Spinal cord (tissue), 10 donors: Measurements from ENCODE around the gene TCTN2. TPM values are rescaled to one million over a fixed set of nuclear protein-coding genes. Genes with fewer than 3 reads are reported as not detected.

Experiments used
- DNase-seq, 6 donors: peaks; one replicate each; pipeline versions ENCODE4 v3.0.0 to v3.0.0-alpha.2; 2013 to 2015; ENCODE audit warnings: low spot score in 6 of 6, low read depth in 4 of 6
- H3K27ac ChIP-seq: one replicate; pipeline ENCODE4 v1.5.1; 2013; ENCODE audit warnings: low read depth, low read length, control low read depth
- H3K27me3 ChIP-seq: one replicate; pipeline ENCODE4 v1.6.1; 2013; ENCODE audit warnings: low read length; ENCODE audit not compliant: control insufficient read depth, insufficient read depth
- H3K36me3 ChIP-seq: one replicate; pipeline ENCODE4 v1.6.1; 2013; ENCODE audit warnings: low read length; ENCODE audit not compliant: control insufficient read depth, insufficient read depth
- H3K4me1 ChIP-seq: one replicate; pipeline ENCODE4 v1.6.1; 2013; ENCODE audit warnings: low read length; ENCODE audit not compliant: control insufficient read depth, insufficient read depth
- H3K4me3 ChIP-seq: one replicate; pipeline ENCODE4 v1.5.1; 2013; ENCODE audit warnings: low read depth, low read length, control low read depth
- H3K9me3 ChIP-seq: one replicate; pipeline ENCODE4 v1.6.1; 2013; ENCODE audit warnings: low read length; ENCODE audit not compliant: control insufficient read depth, insufficient read depth
- WGBS: methylation state at CpG from one replicate; pipeline ENCODE4 v1.1.5; 2013; ENCODE audit warnings: missing lambda C conversion rate; ENCODE audit not compliant: insufficient coverage; 5-methylcytosine and 5-hydroxymethylcytosine counted together
- polyA plus RNA-seq, 2 donors: library from polyadenylated mRNA; unstranded; fragments of 120-200 nt; gene quantifications; one replicate each; pipeline ENCODE4 v1.2.1, GENCODE V29; 2013; ENCODE audit not compliant: insufficient read length in 2 of 2
- total RNA-seq, 2 donors: library from RNA; depleted of rRNA in 1 of 2; stranded (reverse); fragments of 120-200 nt in 1 of 2; fragments of >200 nt in 1 of 2; gene quantifications; one replicate each; pipeline versions ENCODE4 v1.2.3 to v1.2.4, GENCODE V29; 2013 to 2014
- donor health status: healthy.

The TCTN2 gene
- total and polyA plus RNA-seq, 4 donors = 14.0 to 26.2 (median 19.6) TPM

- Histone ChIP-seq H3K27me3 (no peaks in the 10 kb centered on the region), H3K4me1 (no peaks in the 10 kb centered on the region), H3K36me3 (peaks cover 55% of the 10 kb centered on the region), H3K4me3 (no peak overlapping the region), H3K27ac (no peak overlapping the region), H3K9me3 (no peaks in the 10 kb centered on the region)
- WGBS = no CpG with 5 or more reads among the region's 3 CpGs
- DNase-seq = no peak
Measured at GRCh38 chr12:123727878-123728277, 57.0 kb downstream of the TCTN2 start.

GRCh38 chr12:123731596-123731995, 60.7 kb downstream of the TCTN2 start:
- no peaks in the 10 kb centered on the region for H3K27me3 ChIP-seq
- DNase-seq = no peak
- H3K4me3 ChIP-seq = no peak overlapping the region
- H3K27ac ChIP-seq = no peak overlapping the region
- WGBS = 69% methylated on average over 1 of the region's 2 CpGs
- no peaks in the 10 kb centered on the region for H3K4me1 ChIP-seq
- peaks cover 74% of the 10 kb centered on the region for H3K36me3 ChIP-seq
- H3K9me3 ChIP-seq = no peaks in the 10 kb centered on the region

DNA sequence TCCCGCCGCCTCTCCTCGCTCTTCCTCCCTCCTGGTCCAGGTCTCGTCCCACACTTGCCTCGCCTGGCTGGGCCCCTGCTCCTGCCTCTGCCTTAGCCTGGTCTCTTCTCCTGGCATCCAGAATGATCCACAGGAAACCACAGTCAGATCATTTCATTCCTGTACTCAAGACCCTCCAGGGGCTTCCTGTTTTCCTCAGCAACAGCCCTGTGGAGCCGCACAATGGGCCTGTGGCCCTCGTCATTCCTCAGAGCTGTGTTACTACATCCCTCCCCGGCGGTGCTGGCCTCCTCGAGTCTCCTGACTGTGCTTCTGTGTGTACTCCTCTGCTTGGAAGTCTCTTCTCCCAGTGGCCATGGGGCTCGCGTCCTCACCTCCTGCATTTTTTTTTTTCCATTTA, 61.3 kb downstream of the TCTN2 start:
- H3K27ac ChIP-seq = no peak overlapping the region
- H3K36me3 ChIP-seq = peaks cover 76% of the 10 kb centered on the region
- no peak for DNase-seq
- no peaks in the 10 kb centered on the region for H3K4me1 ChIP-seq
- 89% methylated on average over 12 of the region's 12 CpGs for WGBS
- H3K4me3 ChIP-seq = no peak overlapping the region
- H3K27me3 ChIP-seq = no peaks in the 10 kb centered on the region
- no peaks in the 10 kb centered on the region for H3K9me3 ChIP-seq

DNA sequence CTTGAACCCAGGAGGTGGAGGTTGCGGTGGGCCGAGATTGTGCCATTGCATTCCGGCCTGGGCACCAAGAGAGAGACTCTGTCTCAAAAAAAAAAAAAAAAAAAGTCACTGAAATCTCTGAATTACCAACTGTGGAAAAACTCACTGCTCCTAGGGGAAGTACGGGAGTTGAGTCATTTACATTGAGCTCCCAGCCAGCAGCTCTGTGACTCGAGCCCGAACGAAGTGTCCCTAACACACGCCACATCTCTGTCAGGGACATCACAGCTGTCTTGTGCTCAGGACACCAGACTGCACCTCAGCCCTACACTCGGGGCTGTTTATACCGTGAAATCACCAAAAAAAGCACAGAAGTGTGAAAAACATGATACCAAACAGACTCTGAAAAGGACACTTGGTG, 62.3 kb downstream of the TCTN2 start:
- no peaks in the 10 kb centered on the region for H3K9me3 ChIP-seq
- H3K27me3 ChIP-seq = no peaks in the 10 kb centered on the region
- H3K36me3 ChIP-seq = peaks cover 76% of the 10 kb centered on the region
- WGBS = 96% methylated on average over 8 of the region's 10 CpGs
- H3K4me1 ChIP-seq = no peaks in the 10 kb centered on the region
- no peak for DNase-seq
- no peak overlapping the region for H3K27ac ChIP-seq
- no peak overlapping the region for H3K4me3 ChIP-seq

DNA sequence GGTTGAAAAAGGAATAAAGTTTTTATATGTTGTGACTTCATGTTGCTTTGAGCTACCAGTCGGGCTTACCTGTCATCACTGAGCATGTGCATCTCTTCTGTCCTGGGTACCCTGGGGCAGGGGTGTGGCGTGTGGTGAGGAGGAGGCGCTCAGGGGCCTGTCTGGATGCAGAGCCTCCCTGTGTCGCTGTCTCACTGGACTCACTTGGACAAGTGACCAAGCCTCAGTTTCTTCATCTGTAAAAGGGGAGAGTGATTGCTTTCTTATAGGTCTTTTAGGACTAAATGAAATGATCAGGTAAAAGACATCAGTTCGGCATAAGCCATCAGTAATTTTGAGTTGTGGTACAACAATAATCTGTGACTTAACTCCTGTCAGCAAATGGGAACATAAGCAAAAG, 63.4 kb downstream of the TCTN2 start:
- no peak overlapping the region for H3K4me3 ChIP-seq
- no peak overlapping the region for H3K27ac ChIP-seq
- DNase-seq = no peak
- H3K4me1 ChIP-seq = no peaks in the 10 kb centered on the region
- H3K27me3 ChIP-seq = no peaks in the 10 kb centered on the region
- no peaks in the 10 kb centered on the region for H3K9me3 ChIP-seq
- H3K36me3 ChIP-seq = peaks cover 77% of the 10 kb centered on the region
- WGBS = 75% methylated on average over 4 of the region's 5 CpGs

- 92% methylated on average over 13 of the region's 14 CpGs for WGBS
- no peak for DNase-seq
- H3K4me1 ChIP-seq = no peaks in the 10 kb centered on the region
- no peaks in the 10 kb centered on the region for H3K27me3 ChIP-seq
- no peak overlapping the region for H3K27ac ChIP-seq
- H3K9me3 ChIP-seq = no peaks in the 10 kb centered on the region
- no peak overlapping the region for H3K4me3 ChIP-seq
- peaks cover 81% of the 10 kb centered on the region for H3K36me3 ChIP-seq
Measured at GRCh38 chr12:123741937-123742572, 71.1 kb downstream of the TCTN2 start.

DNA sequence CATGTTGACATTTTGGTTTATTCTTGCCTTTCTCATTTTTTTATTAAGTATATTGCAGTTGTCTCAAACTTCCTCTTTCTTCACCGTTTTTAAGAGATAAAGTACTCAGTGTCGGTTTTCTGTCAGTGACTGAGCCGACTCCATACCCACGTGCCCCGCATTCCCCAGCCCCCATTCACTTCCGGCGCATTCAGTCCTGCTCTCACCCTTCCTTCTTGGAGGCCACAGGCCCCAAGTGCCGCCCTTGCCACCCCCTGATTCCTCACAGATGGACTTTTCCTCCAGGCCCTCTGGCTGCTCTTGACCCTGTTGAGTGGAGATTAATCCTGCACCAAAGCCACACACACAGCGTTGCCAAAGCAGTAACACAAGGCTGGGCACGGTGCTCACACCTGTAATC, 72.1 kb downstream of the TCTN2 start:
- DNase-seq = no peak
- no peaks in the 10 kb centered on the region for H3K9me3 ChIP-seq
- WGBS = 96% methylated on average over 9 of the region's 10 CpGs
- H3K27ac ChIP-seq = no peak overlapping the region
- H3K4me1 ChIP-seq = no peaks in the 10 kb centered on the region
- H3K4me3 ChIP-seq = no peak overlapping the region
- H3K36me3 ChIP-seq = peaks cover 74% of the 10 kb centered on the region
- H3K27me3 ChIP-seq = no peaks in the 10 kb centered on the region

DNA sequence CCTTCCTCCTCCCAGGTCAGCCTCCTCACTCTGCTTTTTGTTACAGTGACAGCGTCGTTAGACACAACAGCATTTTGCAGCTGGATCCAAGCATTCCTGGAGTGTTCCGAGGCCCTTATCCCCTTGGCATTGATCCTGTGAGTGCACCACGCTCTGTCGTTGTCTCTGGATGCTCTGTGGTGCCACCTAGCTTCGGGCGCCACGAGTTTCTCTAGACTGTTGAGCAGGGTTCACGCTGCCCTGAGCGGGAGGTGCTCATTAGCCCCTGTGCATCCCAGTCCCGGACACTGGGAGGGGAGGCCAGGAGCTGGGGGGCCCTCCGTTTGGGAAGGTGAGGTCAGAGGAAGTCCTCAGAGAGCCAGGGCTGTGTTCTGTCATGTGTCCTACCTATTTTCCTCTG, 73.9 kb downstream of the TCTN2 start:
- H3K4me1 ChIP-seq = no peaks in the 10 kb centered on the region
- peaks cover 74% of the 10 kb centered on the region for H3K36me3 ChIP-seq
- WGBS = 81% methylated on average over 11 of the region's 12 CpGs
- no peak overlapping the region for H3K27ac ChIP-seq
- peak in 1 of 6 donors; percentile 5 for DNase-seq
- no peaks in the 10 kb centered on the region for H3K9me3 ChIP-seq
- H3K4me3 ChIP-seq = no peak overlapping the region
- H3K27me3 ChIP-seq = no peaks in the 10 kb centered on the region

- WGBS = 93% methylated on average over 3 of the region's 5 CpGs
- no peak overlapping the region for H3K4me3 ChIP-seq
- no peaks in the 10 kb centered on the region for H3K27me3 ChIP-seq
- no peak overlapping the region for H3K27ac ChIP-seq
- no peak for DNase-seq
- peaks cover 69% of the 10 kb centered on the region for H3K36me3 ChIP-seq
- no peaks in the 10 kb centered on the region for H3K4me1 ChIP-seq
- H3K9me3 ChIP-seq = no peaks in the 10 kb centered on the region
Measured at GRCh38 chr12:123747309-123747708, 76.4 kb downstream of the TCTN2 start.

GRCh38 chr12:123748161-123748560, 77.2 kb downstream of the TCTN2 start:
- H3K4me3 ChIP-seq = no peak overlapping the region
- H3K36me3 ChIP-seq = peaks cover 69% of the 10 kb centered on the region
- 93% methylated on average over 5 of the region's 6 CpGs for WGBS
- no peaks in the 10 kb centered on the region for H3K4me1 ChIP-seq
- no peaks in the 10 kb centered on the region for H3K27me3 ChIP-seq
- H3K27ac ChIP-seq = no peak overlapping the region
- DNase-seq = no peak
- no peaks in the 10 kb centered on the region for H3K9me3 ChIP-seq
